IMR-90 (cell line): ENCODE data around the gene PIP4K2A. TPM values are rescaled to one million over a fixed set of nuclear protein-coding genes. Genes with fewer than 3 reads are reported as not detected.

ENCODE experiments used
- ATAC-seq: fragments of 200-7000 bp; cut with Tn5 transposase; 2 replicates; pipeline ENCODE4 v1.9.1; 2020; ENCODE audit warnings: low read depth, mild to moderate bottlenecking, moderate library complexity
- BruUV-seq: library from RNA; stranded (reverse); fragments of 400-500 nt; replicated peaks from 2 replicates; lab custom pipeline; 2021; lab: Mats Ljungman, UMichigan
- CTCF ChIA-PET: fragments of 300-600 bp; formaldehyde crosslinking; extraction: SDS; loops from one replicate; lab custom pipeline; 2021; ENCODE audit warnings: antibody characterized with exemption; lab: Yijun Ruan, JAX
- POLR2A ChIA-PET: fragments of 300-600 bp; sonication (Branson Sonifier 250); formaldehyde crosslinking; loops from one replicate; lab custom pipeline; 2022; ENCODE audit warnings: antibody characterized with exemption; ENCODE audit not compliant: unreplicated experiment; lab: Charles Lee
- DNase-seq: peaks from one replicate; pipeline ENCODE4 v3.0.0; 2013
- H2AFZ ChIP-seq: replicated peaks from 2 replicates; pipeline ENCODE3; 2013; ENCODE audit warnings: low read length, mild to moderate bottlenecking; ENCODE audit not compliant: poor library complexity
- H2AK5ac ChIP-seq: 2 replicates; pipeline ENCODE4 v1.6.1; 2013; ENCODE audit warnings: low read depth, low read length, inconsistent platforms
- H2AK9ac ChIP-seq: replicated peaks from 2 replicates; pipeline ENCODE3; 2013; ENCODE audit warnings: mild to moderate bottlenecking, low read depth, low read length, moderate library complexity; ENCODE audit not compliant: poor library complexity
- H2BK120ac ChIP-seq: 2 replicates; pipeline ENCODE4 v1.6.1; 2013; ENCODE audit warnings: low read depth, low read length, inconsistent platforms
- H2BK15ac ChIP-seq: 3 replicates; pipeline ENCODE4 v1.6.1; 2013; ENCODE audit warnings: low read depth, low read length, inconsistent platforms
- H2BK20ac ChIP-seq: 2 replicates; pipeline ENCODE4 v1.6.1; 2013; ENCODE audit warnings: low read depth, mild to moderate bottlenecking, inconsistent platforms, low read length, moderate library complexity
- H2BK5ac ChIP-seq: 2 replicates; pipeline ENCODE4 v1.6.1; 2013; ENCODE audit warnings: mild to moderate bottlenecking, low read depth, low read length, inconsistent platforms; ENCODE audit not compliant: poor library complexity, severe bottlenecking
- H3K14ac ChIP-seq: replicated peaks from 2 replicates; pipeline ENCODE4 v1.6.1; 2013; ENCODE audit warnings: low read depth, low read length, inconsistent platforms
- H3K18ac ChIP-seq: 2 replicates; pipeline ENCODE4 v1.6.1; 2013; ENCODE audit warnings: low read depth, low read length, control low read depth
- H3K23ac ChIP-seq: 2 replicates; pipeline ENCODE4 v1.6.1; 2013; ENCODE audit warnings: low read depth, low read length, inconsistent platforms
- H3K27ac ChIP-seq: 2 replicates; pipeline ENCODE4 v1.5.1; 2013; ENCODE audit warnings: mild to moderate bottlenecking, control low read depth, low read length; ENCODE audit not compliant: insufficient read depth
- H3K27me3 ChIP-seq: 2 replicates; pipeline ENCODE4 v1.6.1; 2013; ENCODE audit warnings: low read length; ENCODE audit not compliant: control insufficient read depth, insufficient read depth
- H3K36me3 ChIP-seq: 2 replicates; pipeline ENCODE4 v1.6.1; 2013; ENCODE audit warnings: low read length, mixed read lengths; ENCODE audit not compliant: control insufficient read depth, insufficient read depth
- H3K4ac ChIP-seq: 2 replicates; pipeline ENCODE4 v1.6.1; 2013; ENCODE audit warnings: low read depth, low read length, inconsistent platforms
- H3K4me1 ChIP-seq: 2 replicates; pipeline ENCODE4 v1.6.1; 2013; ENCODE audit warnings: low read length, mixed read lengths; ENCODE audit not compliant: control insufficient read depth, insufficient read depth
- H3K4me2 ChIP-seq: 2 replicates; pipeline ENCODE4 v1.6.1; 2013; ENCODE audit warnings: low read depth, mild to moderate bottlenecking, control low read depth, low read length, moderate library complexity
- H3K4me3 ChIP-seq: 2 replicates; pipeline ENCODE4 v1.5.1; 2013; ENCODE audit warnings: low read depth, mild to moderate bottlenecking, control low read depth, low read length, moderate library complexity; ENCODE audit not compliant: insufficient read depth
- H3K56ac ChIP-seq: 2 replicates; pipeline ENCODE4 v1.6.1; 2013; ENCODE audit warnings: low read length, inconsistent platforms; ENCODE audit not compliant: insufficient read depth; ENCODE audit errors: extremely low read depth
- H3K79me1 ChIP-seq, 2 experiments: 2 replicates each; pipeline ENCODE4 v1.6.1; 2013; ENCODE audit warnings: low read length in 2 of 2, inconsistent platforms in 1 of 2, low read depth in 1 of 2
- H3K9ac ChIP-seq: 2 replicates; pipeline ENCODE4 v1.6.1; 2013; ENCODE audit warnings: low read depth, low read length, control low read depth
- H3K9me1 ChIP-seq: 2 replicates; pipeline ENCODE4 v1.6.1; 2013; ENCODE audit warnings: low read length, inconsistent platforms; ENCODE audit not compliant: insufficient read depth
- H3K9me3 ChIP-seq: 2 replicates; pipeline ENCODE4 v1.6.1; 2013; ENCODE audit warnings: low read length; ENCODE audit not compliant: control insufficient read depth, insufficient read depth
- H4K20me1 ChIP-seq: 2 replicates; pipeline ENCODE4 v1.6.1; 2013; ENCODE audit warnings: low read length, inconsistent platforms; ENCODE audit not compliant: insufficient read depth
- H4K5ac ChIP-seq: 2 replicates; pipeline ENCODE4 v1.6.1; 2013; ENCODE audit warnings: mild to moderate bottlenecking, low read depth, low read length, control low read depth
- H4K8ac ChIP-seq, 2 experiments: 2 replicates each; pipeline ENCODE4 v1.6.1; 2013; ENCODE audit warnings: low read depth in 2 of 2, low read length in 2 of 2, control low read depth in 1 of 2, inconsistent platforms in 1 of 2
- H4K91ac ChIP-seq: 2 replicates; pipeline ENCODE4 v1.6.1; 2013; ENCODE audit warnings: low read depth, low read length, inconsistent platforms; ENCODE audit not compliant: insufficient read depth
- BHLHE40 ChIP-seq: fragments of 150-350 bp; IDR thresholded peaks from 2 replicates; pipeline ENCODE4 v1.6.1; 2016; ENCODE audit warnings: mild to moderate bottlenecking, low read depth, low read length
- CEBPB ChIP-seq: IDR thresholded peaks from 2 replicates; pipeline ENCODE4 v1.6.1; 2012; ENCODE audit warnings: low read depth, low read length, improper control_type of control experiment
- CHD1 ChIP-seq: IDR thresholded peaks from 2 replicates; pipeline ENCODE4 v1.6.1; 2012; ENCODE audit warnings: low read depth, low read length, improper control_type of control experiment
- CTCF ChIP-seq: conservative IDR thresholded peaks from 2 replicates; pipeline ENCODE4 v1.5.1; 2012; ENCODE audit warnings: mild to moderate bottlenecking, low read depth, low read length, improper control_type of control experiment
- ELK1 ChIP-seq: fragments of 150-350 bp; IDR thresholded peaks from 2 replicates; pipeline ENCODE4 v1.6.1; 2016; ENCODE audit warnings: low read depth, mild to moderate bottlenecking, low read length, moderate library complexity, borderline replicate concordance
- FOS ChIP-seq: fragments of 150-350 bp; IDR thresholded peaks from 2 replicates; pipeline ENCODE4 v1.6.1; 2016; ENCODE audit warnings: low read depth, low read length
- MAFK ChIP-seq: IDR thresholded peaks from 2 replicates; pipeline ENCODE4 v1.6.1; 2012; ENCODE audit warnings: low read depth, low read length, improper control_type of control experiment
- MAZ ChIP-seq: IDR thresholded peaks from 2 replicates; pipeline ENCODE4 v1.6.1; 2012; ENCODE audit warnings: low read depth, mild to moderate bottlenecking, low read length, improper control_type of control experiment, moderate library complexity, borderline replicate concordance
- MXI1 ChIP-seq: IDR thresholded peaks from 2 replicates; pipeline ENCODE4 v1.6.1; 2012; ENCODE audit warnings: low read depth, mild to moderate bottlenecking, low read length, moderate library complexity, borderline replicate concordance
- NFE2L2 ChIP-seq: fragments of 150-350 bp; IDR thresholded peaks from 2 replicates; pipeline ENCODE4 v1.6.1; 2016; ENCODE audit warnings: low read depth, mild to moderate bottlenecking, low read length
- POLR2A ChIP-seq: IDR thresholded peaks from 2 replicates; pipeline ENCODE4 v1.6.1; 2012; ENCODE audit warnings: mild to moderate bottlenecking, low read depth, low read length
- RAD21 ChIP-seq: IDR thresholded peaks from 2 replicates; pipeline ENCODE4 v1.6.1; 2012; ENCODE audit warnings: low read length, improper control_type of control experiment
- RCOR1 ChIP-seq: IDR thresholded peaks from 2 replicates; pipeline ENCODE4 v1.6.1; 2012; ENCODE audit warnings: mild to moderate bottlenecking, low read length, improper control_type of control experiment; ENCODE audit not compliant: insufficient replicate concordance
- RFX5 ChIP-seq: IDR thresholded peaks from 2 replicates; pipeline ENCODE4 v1.8.0; 2012; ENCODE audit warnings: low read depth, mild to moderate bottlenecking, low read length, moderate library complexity
- SMC3 ChIP-seq: fragments of 150-350 bp; IDR thresholded peaks from 2 replicates; pipeline ENCODE4 v1.6.1; 2016; ENCODE audit warnings: low read depth, mild to moderate bottlenecking, antibody characterized with exemption, low read length, moderate library complexity
- USF2 ChIP-seq: fragments of 150-350 bp; IDR thresholded peaks from 2 replicates; pipeline ENCODE4 v1.6.1; 2017; ENCODE audit warnings: mild to moderate bottlenecking, antibody characterized with exemption, low read length, low read depth
- WGBS, 2 experiments: methylation state at CpG; one replicate each; pipeline versions ENCODE4 v1.1.5 to v1.1.7; 2013; ENCODE audit warnings: missing lambda C conversion rate in 2 of 2; ENCODE audit not compliant: insufficient read length in 1 of 2; ENCODE audit errors: extremely low coverage in 2 of 2; 5-methylcytosine and 5-hydroxymethylcytosine counted together
- dilution Hi-C: fragments of 300-500 bp; cut with HindIII; formaldehyde crosslinking; loops from one replicate; pipeline ENCODE4 v1.14.3; 2018; ENCODE audit warnings: low sequenced_read_pairs; ENCODE audit not compliant: unreplicated experiment
- in situ Hi-C: fragments of 300-500 bp; cut with MboI; formaldehyde crosslinking; loops from 3 replicates; pipeline ENCODE4 v1.14.3; 2019; ENCODE audit warnings: low sequenced_read_pairs, inconsistent platforms, mixed read lengths
- intact Hi-C: fragments of 100-400 bp; cut with micrococcal nuclease; formaldehyde crosslinking; loops from 2 replicates; pipeline ENCODE4 v1.10.0; 2022
- polyA plus RNA-seq, 3 experiments: library from polyadenylated mRNA; depleted of rRNA; stranded (reverse); fragments of >200 nt; gene quantifications; 2 replicates each; pipeline ENCODE4 v1.2.3, GENCODE V29; 2012; ENCODE audit warnings: low replicate concordance in 1 of 3
- total RNA-seq: library from RNA; depleted of rRNA; stranded (reverse); fragments of >200 nt; gene quantifications from 2 replicates; pipeline ENCODE4 v1.2.3, GENCODE V29; 2012

PIP4K2A gene
- total and polyA plus RNA-seq, 2 of the 4 experiments (the other 2 are of a cell fraction), result 9.8 to 18.1 TPM

- no peaks in the 10 kb centered on the region for H3K9me1 ChIP-seq
- H3K23ac ChIP-seq, result no peak overlapping the region
- no peak overlapping the region for H3K4me3 ChIP-seq
- intact Hi-C loops, result no loop called here
- H3K9me3 ChIP-seq, result no peaks in the 10 kb centered on the region
- no peak overlapping the region for H4K91ac ChIP-seq
- no peak overlapping the region for H4K8ac ChIP-seq
- WGBS, 2 experiments, result no CpG with 5 or more reads among the region's 2 CpGs
- no peak overlapping the region for H2BK15ac ChIP-seq
- H3K18ac ChIP-seq, result no peak overlapping the region
- TF ChIP-seq FOS (no peak), CEBPB (no peak), RCOR1 (no peak), RFX5 (no peak), BHLHE40 (no peak), CTCF (no peak), SMC3 (no peak), POLR2A (no peak), NFE2L2 (no peak), USF2 (no peak), MAFK (no peak), CHD1 (no peak), RAD21 (no peak), MAZ (no peak), ELK1 (no peak), MXI1 (no peak)
- H3K79me1 ChIP-seq, result no peaks in the 10 kb centered on the region
- H3K14ac ChIP-seq, result no peak overlapping the region
- H3K56ac ChIP-seq, result no peak overlapping the region
- no peak overlapping the region for H2AFZ ChIP-seq
- in situ Hi-C loops, result no loop called here
- H3K4me2 ChIP-seq, result no peak overlapping the region
- H3K27me3 ChIP-seq, result peaks cover 2% of the 10 kb centered on the region; the same call in 1 of the 2 replicates
- H3K4me1 ChIP-seq, result no peaks in the 10 kb centered on the region
- no peak overlapping the region for H2AK5ac ChIP-seq
- H4K5ac ChIP-seq, result no peak overlapping the region
- ATAC-seq, result no peak
- H2BK5ac ChIP-seq, result no peak overlapping the region
- H2BK20ac ChIP-seq, result no peak overlapping the region
- no peak overlapping the region for H3K4ac ChIP-seq
- BruUV-seq, result no TSS peak
- no peak overlapping the region for H3K9ac ChIP-seq
- DNase-seq, result no peak
- no peak overlapping the region for H3K27ac ChIP-seq
- POLR2A ChIA-PET, result no interaction called here
- no peak overlapping the region for H2BK120ac ChIP-seq
- CTCF ChIA-PET, result no interaction called here
- H3K36me3 ChIP-seq, result no peaks in the 10 kb centered on the region
- no peaks in the 10 kb centered on the region for H4K20me1 ChIP-seq
- no peak overlapping the region for H2AK9ac ChIP-seq
- dilution Hi-C loops, result no loop called here
These were observed 38.0 kb upstream of the PIP4K2A start for GRCh38 chr10:22752272-22752889.
